ENCODE measurements around the gene EIF1.
"Not testable (repeated sequence)": the region's sequence is repeated elsewhere in the genome, so short reads cannot be mapped to it uniquely, and the experiment has no call there.

EIF1 gene

DNA sequence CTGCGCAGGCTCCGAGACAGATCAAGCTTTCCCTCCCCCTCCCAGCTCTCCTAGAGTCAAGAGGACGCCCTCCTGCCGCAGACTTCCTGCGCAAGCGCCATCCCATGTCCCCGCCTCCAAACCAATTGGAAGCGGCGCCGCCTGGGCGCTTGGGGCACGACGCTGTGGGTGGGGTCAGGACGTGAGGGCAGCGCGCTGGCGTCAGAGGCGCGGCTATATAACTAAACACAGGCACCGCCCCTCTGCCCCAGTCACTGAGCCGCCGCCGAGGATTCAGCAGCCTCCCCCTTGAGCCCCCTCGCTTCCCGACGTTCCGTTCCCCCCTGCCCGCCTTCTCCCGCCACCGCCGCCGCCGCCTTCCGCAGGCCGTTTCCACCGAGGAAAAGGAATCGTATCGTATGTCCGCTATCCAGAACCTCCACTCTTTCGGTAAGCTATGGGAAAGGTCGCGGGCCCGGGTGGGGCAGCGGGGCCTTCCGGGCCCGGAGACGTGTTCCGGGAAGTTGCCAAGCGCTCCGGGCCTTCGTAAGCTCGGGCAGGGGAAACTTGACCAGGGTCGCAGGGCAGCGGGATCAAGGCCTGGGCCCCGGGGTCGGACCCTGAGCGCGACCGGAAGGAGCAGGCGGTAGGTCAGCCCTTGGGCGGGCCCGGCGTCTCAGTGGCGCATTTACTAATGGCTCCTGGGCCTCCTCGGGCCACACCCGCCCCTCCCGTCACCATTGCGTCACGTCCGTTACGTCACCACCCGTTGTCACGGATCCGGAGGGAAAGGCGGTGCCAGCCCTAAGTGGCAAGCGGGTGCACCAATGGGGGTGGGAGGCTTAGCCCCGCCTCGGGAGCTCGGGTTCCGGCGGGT is at the start of gene EIF1:
TSS of gene EIF1 (plus strand) at position 245 of the 856 bp plus-strand sequence. CDS start at position 399, 154 bp downstream.
- peak; percentile 100 for DNase-seq

DNA sequence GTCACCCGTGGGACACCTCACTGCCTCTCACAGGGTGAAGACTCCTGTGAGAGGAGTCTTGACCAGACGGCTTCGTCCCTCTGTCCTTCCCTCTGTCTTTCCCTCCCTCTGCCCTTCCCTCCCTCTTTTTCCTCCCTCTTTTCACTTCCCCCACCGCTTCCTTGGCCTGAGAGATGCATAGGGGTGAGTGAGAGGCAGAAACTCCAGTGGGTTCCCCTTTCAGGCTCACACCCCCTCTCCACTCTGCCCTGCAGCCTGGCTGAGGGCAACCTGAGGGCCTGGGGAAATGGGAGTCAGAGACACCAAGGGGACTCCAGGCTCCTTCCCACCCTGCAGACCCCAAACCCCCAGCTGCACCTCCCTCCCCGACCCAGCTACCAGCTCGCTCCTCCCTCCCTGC is 49.7 kb upstream of the EIF1 start:
- no peak for DNase-seq

DNA sequence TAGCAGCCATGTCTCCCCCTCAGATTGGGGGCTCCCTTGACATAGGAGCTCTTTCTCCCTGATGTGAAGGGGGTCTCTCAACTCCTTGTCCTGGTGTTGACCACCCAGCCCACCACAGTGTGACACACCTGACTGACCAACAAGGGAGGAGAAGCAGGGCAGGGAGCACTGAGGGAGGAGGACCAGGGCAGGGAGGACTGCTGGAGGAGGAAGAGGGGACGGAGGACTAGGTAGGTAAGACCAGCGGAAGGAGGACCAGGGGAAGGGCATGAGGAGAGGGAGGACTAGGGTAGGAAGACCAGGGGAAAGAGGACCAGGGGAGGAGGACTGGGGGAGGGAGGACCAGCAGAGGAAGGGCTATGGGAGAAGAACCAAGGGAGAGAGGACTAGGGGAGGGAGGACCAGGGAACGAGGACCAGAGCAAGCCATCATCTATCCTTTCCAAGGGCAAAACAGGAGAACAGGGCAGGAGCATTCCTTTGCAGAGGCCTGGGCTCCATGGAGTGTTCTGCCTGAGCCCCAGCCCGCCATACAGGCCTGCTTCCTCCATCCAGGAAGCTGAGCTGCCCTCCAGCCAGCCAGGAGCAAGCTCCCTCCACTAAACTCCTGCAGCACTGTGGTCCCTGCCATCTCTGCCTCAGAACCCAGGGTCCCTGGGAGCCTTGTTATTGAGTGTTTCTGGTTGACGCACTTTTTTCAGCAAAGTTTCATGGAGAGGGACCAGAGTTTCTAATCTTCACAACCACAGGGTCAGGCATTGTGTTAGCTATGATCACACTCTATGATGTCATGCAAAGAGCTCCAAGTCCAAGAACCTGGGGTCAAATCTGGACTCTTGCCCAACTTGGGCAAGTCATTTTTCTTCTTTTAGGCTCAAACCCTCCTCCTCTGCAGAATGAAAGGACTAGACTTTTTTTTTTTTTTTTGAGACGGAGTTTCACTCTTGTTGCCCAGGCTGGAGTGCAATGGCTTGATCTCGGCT is 48.9 kb upstream of the EIF1 start:
- no peak for DNase-seq

DNA sequence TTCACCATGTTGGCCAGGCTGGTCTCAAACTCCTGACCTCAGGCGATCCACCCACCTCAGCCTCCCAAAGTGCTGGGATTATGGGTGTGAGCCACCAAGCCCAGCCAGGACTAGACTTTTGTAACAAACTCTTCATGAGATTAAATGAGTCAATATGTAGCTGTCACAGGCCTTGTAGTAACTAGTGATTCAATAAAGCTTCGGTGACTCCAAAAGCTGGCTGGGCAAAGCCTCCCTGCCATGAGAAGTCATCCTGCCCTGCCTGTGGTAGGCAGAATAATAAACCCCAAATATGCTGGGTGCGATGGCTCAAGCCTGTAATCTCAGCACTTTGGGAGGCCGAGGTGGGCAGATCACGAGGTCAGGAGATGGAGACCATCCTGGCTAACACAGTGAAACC is 48.1 kb upstream of the EIF1 start:
- DNase-seq, result not testable (repeated sequence)

DNA sequence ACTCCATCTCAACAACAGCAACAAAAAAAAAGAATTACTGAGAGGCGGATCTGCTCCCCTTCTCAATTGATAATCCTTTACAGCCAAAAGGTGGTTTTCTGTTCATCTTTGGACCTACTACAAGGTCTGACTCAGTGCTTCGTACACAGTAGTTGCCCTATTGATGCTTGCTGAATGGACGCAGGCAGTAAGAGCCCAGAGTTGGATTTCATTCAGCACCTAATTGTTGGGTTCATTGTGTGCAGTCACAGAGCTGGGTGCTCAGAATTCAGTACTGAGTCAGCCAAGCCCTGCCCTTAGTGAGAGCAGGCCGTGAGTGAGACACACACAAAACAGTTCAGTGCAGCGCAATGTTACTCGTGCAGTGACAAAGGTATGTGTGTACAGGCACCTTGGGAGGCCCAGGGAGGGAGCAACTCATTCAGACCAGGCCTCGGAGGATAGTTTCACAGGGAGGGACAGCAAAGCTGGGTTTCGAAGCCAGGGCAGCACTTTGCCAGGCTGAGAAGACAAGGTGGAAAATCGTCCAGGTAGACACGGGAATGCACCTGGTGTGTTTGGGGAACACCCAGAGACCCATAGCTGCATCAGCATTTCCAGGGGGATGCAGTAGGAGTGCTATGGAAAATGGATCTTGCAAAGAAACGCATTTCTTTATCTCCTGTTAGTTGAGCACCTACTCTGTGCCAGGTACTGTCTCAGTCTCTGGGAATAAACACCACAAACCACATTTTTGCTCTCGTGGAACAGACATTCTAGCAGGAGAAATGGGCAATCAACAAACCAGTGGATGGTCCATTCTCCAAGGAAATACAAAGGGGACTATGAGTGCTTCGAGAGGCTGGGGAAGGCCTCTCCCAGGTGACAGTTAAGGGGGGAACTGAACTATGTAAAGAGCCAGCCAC is 46.2 kb upstream of the EIF1 start:
- DNase-seq, result no peak

- DNase-seq, result no peak
Measured at GRCh38 chr17:41647038-41647813, 41.5 kb upstream of the EIF1 start.

- peak; percentile 83 for DNase-seq
Measured at GRCh38 chr17:41647940-41648410, 40.7 kb upstream of the EIF1 start.

GRCh38 chr17:41648411-41649195 is 40.1 kb upstream of the EIF1 start:
- DNase-seq, result peak; percentile 85

GRCh38 chr17:41649923-41650519 is 38.7 kb upstream of the EIF1 start:
- DNase-seq, result no peak

DNA sequence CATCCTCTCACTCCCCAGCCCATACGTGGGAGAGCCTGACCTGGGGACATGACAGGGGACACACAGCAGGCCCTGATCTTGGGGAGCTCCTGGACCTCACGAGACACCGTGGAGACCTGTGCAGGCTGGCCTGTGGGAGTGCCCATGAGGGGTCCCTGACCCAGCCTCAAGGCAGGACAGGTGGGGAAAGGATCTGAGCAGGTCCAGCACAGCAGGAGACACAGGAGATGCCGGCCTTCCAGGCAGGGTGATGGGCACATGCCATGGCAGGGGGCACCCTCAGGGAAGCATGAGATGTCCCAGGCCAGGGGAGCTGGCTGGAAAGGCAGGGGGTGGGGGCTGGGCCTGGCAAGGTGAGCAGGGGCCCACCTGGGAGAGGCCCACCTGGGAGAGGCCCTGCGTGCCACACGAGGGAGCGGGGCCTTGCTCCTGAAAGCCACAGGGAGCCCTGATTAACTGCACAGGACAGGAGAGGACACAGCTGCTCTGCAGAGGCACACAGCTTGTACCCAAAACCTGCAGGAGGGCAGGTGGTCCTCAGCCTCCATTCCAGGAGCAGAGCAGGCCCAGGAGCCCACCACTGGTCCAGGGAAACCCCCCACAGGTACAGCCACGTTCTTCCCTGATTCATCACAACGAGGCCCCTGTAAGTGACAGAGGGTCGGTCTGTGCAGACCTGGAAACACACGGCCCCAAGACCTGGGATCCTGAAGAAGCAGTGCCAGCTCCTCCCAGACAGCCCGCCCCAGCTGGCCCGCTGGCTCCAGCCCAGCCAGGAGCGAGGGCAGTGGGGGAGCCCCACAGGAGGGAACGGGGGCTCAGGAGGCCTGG is 37.7 kb upstream of the EIF1 start:
- DNase-seq, result no peak

DNA sequence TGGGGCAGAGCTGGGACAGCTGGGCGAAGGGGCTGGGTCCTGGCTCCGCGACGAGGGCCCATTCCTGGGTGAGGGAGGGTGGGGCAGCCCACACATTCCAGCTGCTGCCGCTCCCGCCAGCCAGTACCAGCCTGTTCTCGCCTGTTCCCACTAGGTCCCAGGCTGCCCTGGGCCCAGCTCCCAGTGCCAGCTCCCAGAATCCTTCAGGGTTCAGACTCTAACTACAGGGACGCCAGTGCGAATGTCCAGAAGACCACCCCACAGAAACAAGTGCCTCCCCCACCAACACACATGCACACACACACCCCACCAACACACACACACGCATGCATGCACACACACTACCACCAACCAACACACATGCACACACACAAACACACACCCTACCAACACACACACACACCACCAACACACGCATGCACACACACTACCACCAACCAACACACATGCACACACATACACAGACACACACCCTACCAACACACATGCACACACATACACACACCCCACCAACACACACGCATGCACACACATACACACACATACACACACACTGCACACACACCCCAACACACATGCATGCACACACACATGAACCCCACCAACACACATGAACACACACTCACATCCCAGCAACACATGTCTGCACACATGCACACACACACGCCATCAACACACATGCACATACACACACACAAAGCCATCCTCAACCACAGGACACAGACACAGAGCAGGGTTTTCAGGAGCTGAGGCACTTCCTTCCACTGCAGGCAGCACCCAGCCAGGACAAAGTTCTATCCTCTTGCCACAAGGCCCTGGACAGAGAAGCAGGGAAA is 36.8 kb upstream of the EIF1 start:
- no peak for DNase-seq

GRCh38 chr17:41652461-41652970 is 36.2 kb upstream of the EIF1 start:
- no peak for DNase-seq

DNA sequence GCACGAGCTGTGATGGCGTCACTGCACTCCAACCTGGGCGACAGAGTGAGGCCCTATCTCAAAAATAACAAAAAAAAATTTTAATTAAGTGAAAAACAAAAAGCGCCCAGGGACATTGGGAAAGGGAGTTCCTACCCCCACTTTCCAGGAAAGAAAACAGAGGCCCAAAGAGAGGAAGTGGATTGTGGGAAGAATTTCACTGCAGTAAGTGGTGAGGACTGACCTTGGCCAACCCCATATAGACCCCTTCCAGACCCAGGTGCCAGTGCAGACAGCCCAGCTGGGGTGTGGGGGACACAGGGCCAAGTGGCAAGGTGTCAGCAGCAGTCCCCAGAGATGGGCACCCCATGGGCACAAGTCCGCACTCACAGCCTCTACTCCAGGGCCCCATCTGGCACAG is 35.3 kb upstream of the EIF1 start:
- DNase-seq, result no peak

- DNase-seq, result no peak
Measured at GRCh38 chr17:41653892-41654677, 34.6 kb upstream of the EIF1 start.

DNA sequence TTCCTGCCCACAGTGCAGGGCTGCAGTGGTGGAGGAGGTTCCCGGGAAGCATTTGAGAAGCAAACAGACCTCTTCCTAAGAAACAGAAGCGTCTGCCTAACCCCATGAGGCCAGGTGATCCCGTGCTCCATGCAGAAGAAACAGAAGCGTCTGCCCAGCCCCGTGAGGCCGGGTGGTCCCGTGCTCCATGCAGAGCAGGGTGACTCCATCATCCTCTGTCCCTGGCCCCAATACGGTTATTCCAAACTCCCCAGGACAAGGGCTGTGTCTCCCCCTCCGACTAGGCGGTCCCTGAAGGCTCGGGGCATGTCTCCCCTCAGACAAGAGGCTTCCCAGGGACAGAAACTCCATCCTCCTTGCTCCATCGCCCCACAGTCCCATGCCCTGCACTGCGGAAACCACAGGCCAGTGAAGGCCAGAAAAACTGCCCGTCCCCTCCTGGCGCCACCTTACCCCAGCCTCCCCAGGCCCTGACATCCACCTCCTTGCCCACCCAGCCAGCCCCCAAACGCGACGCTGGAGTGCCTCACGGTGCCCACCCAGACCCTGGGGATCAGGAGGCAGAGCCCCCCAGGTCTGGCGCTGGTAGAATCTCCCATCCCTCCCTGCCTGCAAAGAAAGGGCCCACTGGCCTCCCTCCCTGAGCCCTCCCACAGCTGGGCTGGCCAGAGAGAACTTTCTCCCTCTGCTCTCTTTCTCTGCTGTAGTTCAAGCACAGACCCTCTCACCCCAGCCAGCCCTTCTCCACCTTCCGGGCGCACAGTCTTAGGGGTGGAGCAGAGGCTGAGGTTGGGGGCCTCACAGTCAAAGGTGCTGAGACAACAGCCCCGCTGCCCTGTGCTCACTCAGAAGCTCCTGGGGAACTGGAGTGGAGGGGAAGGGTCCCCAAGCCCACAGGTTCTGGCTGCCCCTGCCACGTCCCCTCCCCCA is 33.7 kb upstream of the EIF1 start:
- DNase-seq, result no peak

- DNase-seq, result no peak
Measured at GRCh38 chr17:41655611-41656111, 33.0 kb upstream of the EIF1 start.

All from NCI-H345 (cell line).